Measurements from ENCODE around the gene TXNL4A. TPM values are rescaled to one million over a fixed set of nuclear protein-coding genes. Genes with fewer than 3 reads are reported as not detected.

TXNL4A gene
- total RNA-seq, 1 experiment from 2014 or later, result 178 TPM

GRCh38 chr18:79975985-79976680, 12.2 kb downstream of the TXNL4A start (continued):
- TF ChIP-seq ELF1 (IDR thresholded peaks at IDR 0.05; ENCODE audit: borderline replicate concordance, low read depth) (no peak), ZFX (IDR thresholded peaks at IDR 0.05) (no peak)

DNA sequence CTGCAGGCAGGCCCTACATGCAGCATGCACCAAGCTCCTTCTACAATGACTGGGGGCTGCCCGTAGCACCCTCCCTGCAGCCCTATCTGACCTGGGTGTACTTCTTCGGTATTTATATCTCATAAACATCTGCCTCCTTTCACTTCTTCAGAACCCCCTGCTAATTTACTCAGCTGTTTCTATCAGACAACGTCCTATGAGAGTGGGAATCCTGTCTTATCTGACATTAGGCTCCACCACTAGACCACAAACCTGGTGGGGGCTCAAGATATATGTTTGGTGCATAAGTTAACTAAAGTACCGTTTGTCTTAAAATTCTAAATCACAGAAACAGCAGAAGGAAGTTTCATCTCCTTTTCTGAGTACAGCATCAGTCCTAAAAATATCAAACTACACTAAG, 13.3 kb downstream of the TXNL4A start:
- H4K20me1 ChIP-seq (ENCODE audit: insufficient read depth), result peaks cover 54% of the 10 kb centered on the region; the same call in 1 of the 2 replicates
- BruUV-seq (replicated peaks), result no TSS peak
- H3K9me2 ChIP-seq (ENCODE audit: insufficient read depth), result no peaks in the 10 kb centered on the region
- ChIA-PET RAD21 (ENCODE audit: low non-redundant PET in 1 of 2, low total read pairs in 2 of 2, uncharacterized antibody in 2 of 2, unreplicated experiment in 2 of 2) (no interaction called here), CTCF (no interaction called here), POLR2A (no interaction called here)
- peaks cover 34 to 46% of the 10 kb centered on the region in 2 experiments for H3K36me3 ChIP-seq (ENCODE audit: control insufficient read depth in 1 of 2, insufficient read depth in 2 of 2, low read length in 2 of 2)
- peaks cover 98% of the 10 kb centered on the region for H3K79me2 ChIP-seq (ENCODE audit: insufficient read depth, low read length)
- H3K9ac ChIP-seq (ENCODE audit: low read length), result no peak overlapping the region
- intact Hi-C loops (cut with micrococcal nuclease), result no loop called here
- H3K4me1 ChIP-seq (ENCODE audit: control insufficient read depth in 1 of 2, insufficient read depth in 2 of 2, low read length in 2 of 2), result no peaks in the 10 kb centered on the region; a peak in 1 of 4 replicates
- no peak overlapping the region for H3K27ac ChIP-seq (ENCODE audit: low read depth, low read length)
- H2AFZ ChIP-seq (ENCODE audit: low read depth, low read length, poor library complexity, severe bottlenecking), result no peak overlapping the region
- H3K4me2 ChIP-seq (ENCODE audit: low read length), result no peak overlapping the region
- no peaks in the 10 kb centered on the region for H3K27me3 ChIP-seq (ENCODE audit: insufficient read depth, low read length)
- H3K9me3 ChIP-seq (ENCODE audit: control insufficient read depth in 1 of 2, insufficient read depth in 1 of 2, low read depth in 1 of 2, low read length in 2 of 2), result no peaks in the 10 kb centered on the region
- no peak overlapping the region for H3K4me3 ChIP-seq (replicated peaks in 1 of 2; ENCODE audit: low read depth in 1 of 2, low read length in 2 of 2)
- ATAC-seq, result no peak
- no peak for DNase-seq (ENCODE audit: low read depth, low spot score)
- no peak for TF ChIP-seq ZFX (IDR thresholded peaks at IDR 0.05)
- TF ChIP-seq ELF1 (IDR thresholded peaks at IDR 0.05; ENCODE audit: borderline replicate concordance, low read depth), result no peak
- no peak for TF ChIP-seq ZNF274 (IDR thresholded peaks at IDR 0.05; ENCODE audit: low read depth, low read length)
- no peak for TF ChIP-seq CBX3 (IDR thresholded peaks at IDR 0.05; ENCODE audit: low read depth)
- no peak for TF ChIP-seq POLR2AphosphoS5 (IDR thresholded peaks at IDR 0.05; ENCODE audit: low read depth, low read length)
- no peak for TF ChIP-seq YY1 (IDR thresholded peaks at IDR 0.05; ENCODE audit: extremely low read depth, insufficient replicate concordance, low read depth, low read length)
- TF ChIP-seq POLR2A (IDR thresholded peaks at IDR 0.05; ENCODE audit: borderline replicate concordance, extremely low read depth, insufficient read depth, insufficient read length), result no peak
- no peak for TF ChIP-seq RAD21 (IDR thresholded peaks at IDR 0.05; ENCODE audit: low read depth)
- TF ChIP-seq EGR1 (IDR thresholded peaks at IDR 0.05; ENCODE audit: low read depth), result no peak
- TF ChIP-seq EZH2phosphoT487 (IDR thresholded peaks at IDR 0.05; ENCODE audit: borderline replicate concordance), result no peak
- no peak for TF ChIP-seq JUND (IDR thresholded peaks at IDR 0.05)
- TF ChIP-seq REST (IDR thresholded peaks at IDR 0.05; ENCODE audit: low read depth), result no peak
- TF ChIP-seq, protein P1, sequence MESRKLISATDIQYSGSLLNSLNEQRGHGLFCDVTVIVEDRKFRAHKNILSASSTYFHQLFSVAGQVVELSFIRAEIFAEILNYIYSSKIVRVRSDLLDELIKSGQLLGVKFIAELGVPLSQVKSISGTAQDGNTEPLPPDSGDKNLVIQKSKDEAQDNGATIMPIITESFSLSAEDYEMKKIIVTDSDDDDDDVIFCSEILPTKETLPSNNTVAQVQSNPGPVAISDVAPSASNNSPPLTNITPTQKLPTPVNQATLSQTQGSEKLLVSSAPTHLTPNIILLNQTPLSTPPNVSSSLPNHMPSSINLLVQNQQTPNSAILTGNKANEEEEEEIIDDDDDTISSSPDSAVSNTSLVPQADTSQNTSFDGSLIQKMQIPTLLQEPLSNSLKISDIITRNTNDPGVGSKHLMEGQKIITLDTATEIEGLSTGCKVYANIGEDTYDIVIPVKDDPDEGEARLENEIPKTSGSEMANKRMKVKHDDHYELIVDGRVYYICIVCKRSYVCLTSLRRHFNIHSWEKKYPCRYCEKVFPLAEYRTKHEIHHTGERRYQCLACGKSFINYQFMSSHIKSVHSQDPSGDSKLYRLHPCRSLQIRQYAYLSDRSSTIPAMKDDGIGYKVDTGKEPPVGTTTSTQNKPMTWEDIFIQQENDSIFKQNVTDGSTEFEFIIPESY (IDR thresholded peaks at IDR 0.05; ENCODE audit: extremely low read depth, insufficient replicate concordance, low read length), result no peak
- TF ChIP-seq CTCF (IDR thresholded peaks at IDR 0.05 in 2 of 3, conservative IDR thresholded peaks at IDR 0.05 in 1 of 3; ENCODE audit: borderline replicate concordance in 1 of 3, insufficient read depth in 1 of 3, low read depth in 2 of 3, low read length in 2 of 3), result no peak
- no peak for TF ChIP-seq SP1 (IDR thresholded peaks at IDR 0.05; ENCODE audit: low read depth)
- no peak for TF ChIP-seq FOSL1 (IDR thresholded peaks at IDR 0.05; ENCODE audit: low read depth)
- no peak for TF ChIP-seq EZH2 (IDR thresholded peaks at IDR 0.05)
- TF ChIP-seq TCF7L2 (IDR thresholded peaks at IDR 0.05; ENCODE audit: borderline replicate concordance, extremely low read depth, insufficient read depth, insufficient read length), result no peak
